ENCODE measurements around the gene PAX5. TPM values are rescaled to one million over a fixed set of nuclear protein-coding genes. Genes with fewer than 3 reads are reported as not detected.
A peak's percentile ranks its signal among the peaks of the same experiment; 100 is the strongest.
"Not testable (repeated sequence)": the region's sequence is repeated elsewhere in the genome, so short reads cannot be mapped to it uniquely, and the experiment has no call there.

The PAX5 gene
- under 1 TPM in 1 of 4 donors, not detected in 3; 0.03 TPM for total RNA-seq
- polyA plus RNA-seq = not detected
- long read RNA-seq, donor 1 = 0 reads
- long read RNA-seq, donor 2 = 0 reads
- long read RNA-seq, donor 3 = 0 reads
- long read RNA-seq, donor 4 = 0 reads

- Histone ChIP-seq H3K9me3 (ENCODE audit: control insufficient read depth, low read length) (no peaks in the 10 kb centered on the region), H3K27me3 (ENCODE audit: control insufficient read depth, insufficient read depth) (no peaks in the 10 kb centered on the region), H3K4me1 (ENCODE audit: control insufficient read depth, insufficient read depth, low read length) (peaks cover 7% of the 10 kb centered on the region), H3K27ac (ENCODE audit: low read length) (no peak within 1 kb of the TSS), H3K4me3 (ENCODE audit: low read length) (peak within 1 kb of the TSS; percentile 1)
- no peak for ATAC-seq
- 10% methylated on average over 27 of the region's 27 CpGs for WGBS
- intact Hi-C loops (cut with DNase I) = no loop called here
- DNase-seq = no peak
Measured at GRCh38 chr9:37033682-37034304, at the start of gene PAX5. TSS of gene PAX5 (minus strand) at chr9:37034268. CDS start at chr9:37034031, 237 bp downstream.

GRCh38 chr9:37083654-37084053, 49.6 kb upstream of the PAX5 start:
- Histone ChIP-seq H3K4me3 (ENCODE audit: low read length) (no peak overlapping the region), H3K27me3 (ENCODE audit: control insufficient read depth, insufficient read depth) (no peaks in the 10 kb centered on the region), H3K9me3 (ENCODE audit: control insufficient read depth, low read length) (no peaks in the 10 kb centered on the region), H3K4me1 (ENCODE audit: control insufficient read depth, insufficient read depth, low read length) (no peaks in the 10 kb centered on the region), H3K27ac (ENCODE audit: low read length) (no peak overlapping the region)
- intact Hi-C loops (cut with DNase I) = no loop called here
- DNase-seq = no peak
- ATAC-seq = no peak

- H3K9me3 ChIP-seq (ENCODE audit: control insufficient read depth, low read length) = no peaks in the 10 kb centered on the region
- no peak overlapping the region for H3K27ac ChIP-seq (ENCODE audit: low read length)
- WGBS = 73% methylated on average over 4 of the region's 4 CpGs
- ATAC-seq = no peak
- intact Hi-C loops (cut with DNase I) = no loop called here
- no peaks in the 10 kb centered on the region for H3K4me1 ChIP-seq (ENCODE audit: control insufficient read depth, insufficient read depth, low read length)
- no peak for DNase-seq
- H3K27me3 ChIP-seq (ENCODE audit: control insufficient read depth, insufficient read depth) = no peaks in the 10 kb centered on the region
- no peak overlapping the region for H3K4me3 ChIP-seq (ENCODE audit: low read length)
Measured at GRCh38 chr9:37082214-37082765, 48.2 kb upstream of the PAX5 start.

- WGBS = 98% methylated on average over 20 of the region's 20 CpGs
- H3K4me1 ChIP-seq (ENCODE audit: control insufficient read depth, insufficient read depth, low read length); ATAC-seq; H3K9me3 ChIP-seq (ENCODE audit: control insufficient read depth, low read length); H3K4me3 ChIP-seq (ENCODE audit: low read length); H3K27me3 ChIP-seq (ENCODE audit: control insufficient read depth, insufficient read depth); H3K27ac ChIP-seq (ENCODE audit: low read length); DNase-seq; intact Hi-C loops (cut with DNase I): not testable (repeated sequence)
Measured at GRCh38 chr9:37081507-37081906, 47.4 kb upstream of the PAX5 start.

GRCh38 chr9:37080165-37080628, 46.1 kb upstream of the PAX5 start:
- H3K27ac ChIP-seq (ENCODE audit: low read length) = peak overlapping the region; percentile 32
- peak in 2 of 3 donors; percentile 36 to 78 for DNase-seq
- intact Hi-C loops (cut with DNase I); H3K27me3 ChIP-seq (ENCODE audit: control insufficient read depth, insufficient read depth); H3K9me3 ChIP-seq (ENCODE audit: control insufficient read depth, low read length); H3K4me1 ChIP-seq (ENCODE audit: control insufficient read depth, insufficient read depth, low read length): not testable (repeated sequence)
- ATAC-seq = peak; percentile 56 to 63
- 1% methylated on average over 32 of the region's 32 CpGs for WGBS
- peak overlapping the region; percentile 67 for H3K4me3 ChIP-seq (ENCODE audit: low read length)

- Histone ChIP-seq H3K4me1 (ENCODE audit: control insufficient read depth, insufficient read depth, low read length) (no peaks in the 10 kb centered on the region), H3K4me3 (ENCODE audit: low read length) (peak overlapping the region; percentile 67), H3K27ac (ENCODE audit: low read length) (peak overlapping the region; percentile 32), H3K9me3 (ENCODE audit: control insufficient read depth, low read length) (no peaks in the 10 kb centered on the region), H3K27me3 (ENCODE audit: control insufficient read depth, insufficient read depth) (no peaks in the 10 kb centered on the region)
- peak; percentile 94 to 97 (median 96) for DNase-seq
- intact Hi-C loops (cut with DNase I) = no loop called here
- peak; percentile 99 for ATAC-seq
- WGBS = 2% methylated on average over 63 of the region's 63 CpGs
Measured at GRCh38 chr9:37079370-37080164, 45.5 kb upstream of the PAX5 start.

GRCh38 chr9:37074790-37075189, 40.7 kb upstream of the PAX5 start:
- H3K27ac ChIP-seq (ENCODE audit: low read length); DNase-seq; H3K4me1 ChIP-seq (ENCODE audit: control insufficient read depth, insufficient read depth, low read length); H3K27me3 ChIP-seq (ENCODE audit: control insufficient read depth, insufficient read depth); intact Hi-C loops (cut with DNase I); H3K4me3 ChIP-seq (ENCODE audit: low read length); ATAC-seq; H3K9me3 ChIP-seq (ENCODE audit: control insufficient read depth, low read length): not testable (repeated sequence)
- 70% methylated on average over 4 of the region's 4 CpGs for WGBS

GRCh38 chr9:37066139-37066725, 32.2 kb upstream of the PAX5 start:
- WGBS = 42% methylated on average over 3 of the region's 3 CpGs
- H3K4me3 ChIP-seq (ENCODE audit: low read length) = no peak overlapping the region
- H3K4me1 ChIP-seq (ENCODE audit: control insufficient read depth, insufficient read depth, low read length) = no peaks in the 10 kb centered on the region
- H3K9me3 ChIP-seq (ENCODE audit: control insufficient read depth, low read length) = no peaks in the 10 kb centered on the region
- H3K27ac ChIP-seq (ENCODE audit: low read length) = no peak overlapping the region
- ATAC-seq (no peak), DNase-seq (no peak)
- intact Hi-C loops (cut with DNase I) = no loop called here
- no peaks in the 10 kb centered on the region for H3K27me3 ChIP-seq (ENCODE audit: control insufficient read depth, insufficient read depth)

- WGBS = 65% methylated on average over 4 of the region's 4 CpGs
- ATAC-seq = no peak
- H3K27ac ChIP-seq (ENCODE audit: low read length) = no peak overlapping the region
- no peak overlapping the region for H3K4me3 ChIP-seq (ENCODE audit: low read length)
- H3K4me1 ChIP-seq (ENCODE audit: control insufficient read depth, insufficient read depth, low read length) = no peaks in the 10 kb centered on the region
- peaks cover 4% of the 10 kb centered on the region for H3K27me3 ChIP-seq (ENCODE audit: control insufficient read depth, insufficient read depth)
- no peaks in the 10 kb centered on the region for H3K9me3 ChIP-seq (ENCODE audit: control insufficient read depth, low read length)
- no peak for DNase-seq
- intact Hi-C loops (cut with DNase I) = no loop called here
Measured at GRCh38 chr9:37062336-37062735, 28.3 kb upstream of the PAX5 start.

GRCh38 chr9:37061768-37062167, 27.7 kb upstream of the PAX5 start:
- Histone ChIP-seq H3K27ac (ENCODE audit: low read length) (no peak overlapping the region), H3K9me3 (ENCODE audit: control insufficient read depth, low read length) (no peaks in the 10 kb centered on the region), H3K4me3 (ENCODE audit: low read length) (no peak overlapping the region), H3K4me1 (ENCODE audit: control insufficient read depth, insufficient read depth, low read length) (no peaks in the 10 kb centered on the region), H3K27me3 (ENCODE audit: control insufficient read depth, insufficient read depth) (peaks cover 4% of the 10 kb centered on the region)
- DNase-seq (no peak), ATAC-seq (no peak)
- WGBS = 86% methylated on average over 2 of the region's 2 CpGs
- intact Hi-C loops (cut with DNase I) = no loop called here

- Histone ChIP-seq H3K27ac (ENCODE audit: low read length) (no peak overlapping the region), H3K4me3 (ENCODE audit: low read length) (no peak overlapping the region), H3K9me3 (ENCODE audit: control insufficient read depth, low read length) (no peaks in the 10 kb centered on the region), H3K27me3 (ENCODE audit: control insufficient read depth, insufficient read depth) (peaks cover 4% of the 10 kb centered on the region), H3K4me1 (ENCODE audit: control insufficient read depth, insufficient read depth, low read length) (no peaks in the 10 kb centered on the region)
- 83% methylated on average over 4 of the region's 4 CpGs for WGBS
- intact Hi-C loops (cut with DNase I) = no loop called here
- ATAC-seq (no peak), DNase-seq (no peak)
Measured at GRCh38 chr9:37060833-37061232, 26.8 kb upstream of the PAX5 start.
